PC-9 (cell line): ENCODE results near the gene CDC42.

Experiments
- CTCF ChIP-seq: fragments of 200-600 bp; sonication (generic); conservative IDR thresholded peaks from 2 replicates; pipeline ENCODE4 v1.6.1; 2017; ENCODE audit warnings: mixed run types, antibody characterized with exemption, mild to moderate bottlenecking, moderate library complexity
- EZH2 ChIP-seq: fragments of 200-600 bp; sonication (generic); IDR thresholded peaks from 2 replicates; pipeline ENCODE4 v1.8.0; 2017; ENCODE audit warnings: antibody characterized with exemption, low read depth

GRCh38 chr1:22133931-22134324 is 81.4 kb downstream of the CDC42 start:
- TF ChIP-seq EZH2 (no peak), CTCF (no peak)
